Left hindlimb (tissue), 1 donor: ENCODE data around the gene FCHO2.
"Not testable (repeated sequence)": the region's sequence is repeated elsewhere in the genome, so short reads cannot be mapped to it uniquely, and the experiment has no call there.

Experiments
- DNase-seq: peaks from one replicate; pipeline ENCODE4 v3.0.0-alpha.2; 2018

FCHO2 gene

GRCh38 chr5:72957337-72957736, 1.5 kb downstream of the FCHO2 start:
- DNase-seq = no peak

GRCh38 chr5:72959257-72959656, 3.4 kb downstream of the FCHO2 start:
- no peak for DNase-seq

GRCh38 chr5:72974481-72974880, 18.6 kb downstream of the FCHO2 start:
- DNase-seq = not testable (repeated sequence)

- DNase-seq = not testable (repeated sequence)
These were observed 21.0 kb downstream of the FCHO2 start for GRCh38 chr5:72976810-72977209.

- DNase-seq = no peak
These were observed 29.9 kb downstream of the FCHO2 start for GRCh38 chr5:72985719-72986118.

- DNase-seq = no peak
These were observed 32.9 kb downstream of the FCHO2 start for GRCh38 chr5:72988769-72989168.

GRCh38 chr5:72991394-72991793, 35.6 kb downstream of the FCHO2 start:
- DNase-seq = no peak

GRCh38 chr5:72994578-72994977, 38.7 kb downstream of the FCHO2 start:
- no peak for DNase-seq

GRCh38 chr5:72996632-72997031, 40.8 kb downstream of the FCHO2 start:
- DNase-seq = no peak

- no peak for DNase-seq
These were observed 44.1 kb downstream of the FCHO2 start for GRCh38 chr5:72999916-73000315.

GRCh38 chr5:73005886-73006285, 50.0 kb downstream of the FCHO2 start:
- DNase-seq = no peak

GRCh38 chr5:73007051-73007450, 51.2 kb downstream of the FCHO2 start:
- DNase-seq = no peak

GRCh38 chr5:73008831-73009230, 53.0 kb downstream of the FCHO2 start:
- DNase-seq = no peak

GRCh38 chr5:73011612-73012011, 55.8 kb downstream of the FCHO2 start:
- not testable (repeated sequence) for DNase-seq

GRCh38 chr5:73018892-73019291, 63.1 kb downstream of the FCHO2 start:
- no peak for DNase-seq

GRCh38 chr5:73019766-73020165, 63.9 kb downstream of the FCHO2 start:
- DNase-seq = no peak

- DNase-seq = no peak
These were observed 66.8 kb downstream of the FCHO2 start for GRCh38 chr5:73022471-73023169.

- not testable (repeated sequence) for DNase-seq
These were observed 69.2 kb downstream of the FCHO2 start for GRCh38 chr5:73024946-73025544.

GRCh38 chr5:73027361-73027760, 71.5 kb downstream of the FCHO2 start:
- no peak for DNase-seq

GRCh38 chr5:73027816-73028215, 72.0 kb downstream of the FCHO2 start:
- DNase-seq = no peak

GRCh38 chr5:73028991-73029595, 73.3 kb downstream of the FCHO2 start:
- no peak for DNase-seq

GRCh38 chr5:73030531-73030930, 74.7 kb downstream of the FCHO2 start:
- no peak for DNase-seq

- DNase-seq = no peak
These were observed 75.2 kb downstream of the FCHO2 start for GRCh38 chr5:73030995-73031394.

GRCh38 chr5:73031839-73032238, 76.0 kb downstream of the FCHO2 start:
- DNase-seq = no peak
